Transverse colon (tissue), 4 donors: ENCODE measurements around the gene CAMTA1. TPM values are rescaled to one million over a fixed set of nuclear protein-coding genes. Genes with fewer than 3 reads are reported as not detected.

Experiments
- DNase-seq: peaks from one replicate; pipeline ENCODE4 v3.0.0-alpha.2; 2019
- H3K27ac ChIP-seq, 4 donors: fragments of 200-600 bp; sonication (generic); 2 replicates each; pipeline ENCODE4 v1.5.1; 2016 to 2018; ENCODE audit warnings: inconsistent platforms in 4 of 4
- H3K27me3 ChIP-seq: fragments of 200-600 bp; sonication (generic); 2 replicates; pipeline ENCODE4 v1.5.1; 2017; ENCODE audit warnings: inconsistent platforms
- H3K36me3 ChIP-seq, 4 donors: fragments of 200-600 bp; sonication (generic); 2 replicates each; pipeline ENCODE4 v1.5.1; 2017 to 2019; ENCODE audit warnings: inconsistent platforms in 4 of 4
- H3K4me1 ChIP-seq, 4 donors: fragments of 200-600 bp; sonication (generic); 2 replicates each; pipeline ENCODE4 v1.5.1; 2017 to 2020; ENCODE audit warnings: inconsistent platforms in 4 of 4
- H3K4me3 ChIP-seq, 4 donors: fragments of 200-600 bp; sonication (generic); 1 replicate in 1 of 4; 2 replicates in 3 of 4; pipeline versions ENCODE4 v1.5.1 to v1.6.1; 2017 to 2019; ENCODE audit warnings: inconsistent platforms in 4 of 4
- H3K9me3 ChIP-seq, 2 donors: fragments of 200-600 bp; sonication (generic); 2 replicates each; pipeline ENCODE4 v1.5.1; 2017 to 2019; ENCODE audit warnings: inconsistent platforms in 2 of 2
- EP300 ChIP-seq: sonication (generic); formaldehyde crosslinking; IDR thresholded peaks from one replicate; pipeline ENCODE4 v1.6.1; 2017; ENCODE audit warnings: antibody characterized with exemption, low read depth
- POLR2A ChIP-seq: fragments of 450-650 bp; IDR thresholded peaks from one replicate; pipeline ENCODE4 v1.6.1; 2016; ENCODE audit warnings: antibody characterized with exemption, mild to moderate bottlenecking, moderate library complexity
- POLR2AphosphoS5 ChIP-seq, 3 donors: sonication (generic); formaldehyde crosslinking; IDR thresholded peaks; one replicate each; pipeline ENCODE4 v1.6.1; 2016; ENCODE audit warnings: antibody characterized with exemption in 3 of 3
- WGBS, 2 donors: methylation state at CpG; one replicate each; pipeline ENCODE4 v1.1.5; 2018; ENCODE audit warnings: low coverage in 1 of 2; 5-methylcytosine and 5-hydroxymethylcytosine counted together
- in situ Hi-C, 4 donors: fragments of 200-750 bp; cut with MboI; loops; one replicate each; pipeline versions ENCODE4 v1.15.0 to v1.15.1; 2017; ENCODE audit warnings: low sequenced_read_pairs in 3 of 4, low pct_ligation_motif_present in 1 of 4, low pct_unique_long_range_greater_than_20kb in 1 of 4
- intact Hi-C: fragments of 100-400 bp; cut with DNase I; formaldehyde crosslinking; loops from one replicate; pipeline ENCODE4 v1.15.1; 2023; ENCODE audit warnings: low total_unique reads
- total RNA-seq, 4 donors: library from RNA; depleted of rRNA; stranded (reverse); fragments of >200 nt; gene quantifications; one replicate each; pipeline ENCODE4 v1.1.0, GENCODE V29; 2016
- TF ChIP-seq, protein P1 (sequence below), 5 experiments: fragments of 200-600 bp in 3 of 5; fragments of 450-650 bp in 2 of 5; sonication (generic) in 3 of 5; IDR thresholded peaks; 1 replicate in 2 of 5; 2 replicates in 3 of 5; pipeline ENCODE4 v1.5.1; 2016 to 2017; ENCODE audit warnings: antibody characterized with exemption in 5 of 5, inconsistent platforms in 3 of 5, mild to moderate bottlenecking in 2 of 5, moderate library complexity in 1 of 5

Gene CAMTA1
- total RNA-seq, 4 donors from 2014 or later = 93.8 to 268 (median 130) TPM

DNA sequence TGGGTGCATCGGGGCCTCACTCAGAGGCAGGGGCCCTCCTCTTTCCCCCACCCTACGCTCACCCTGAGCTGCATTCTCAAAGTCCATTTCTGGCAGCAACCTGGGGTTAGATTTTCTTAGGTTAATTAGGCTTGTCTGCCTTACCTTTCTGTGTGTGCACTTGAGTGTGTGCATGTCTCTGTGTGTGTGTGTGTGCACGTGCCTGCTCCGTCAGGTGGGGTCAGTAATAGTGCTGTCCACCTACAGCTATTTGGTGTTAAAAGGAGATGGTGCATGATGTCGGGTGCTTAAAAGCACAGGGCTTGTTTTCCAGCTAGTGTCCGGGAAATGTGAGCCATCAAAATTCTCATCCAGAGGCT lies 257.9 kb downstream of the CAMTA1 start:
- no peak overlapping the region for H3K4me3 ChIP-seq
- no peaks in the 10 kb centered on the region for H3K4me1 ChIP-seq
- H3K27me3 ChIP-seq = peaks cover 14% of the 10 kb centered on the region
- intact Hi-C loops = loop anchor here (10.0 kb wide), 1 partner anchor 602 kb away; no protein-coding TSS in a partner anchor
- H3K36me3 ChIP-seq = no peaks in the 10 kb centered on the region
- in situ Hi-C loops = loop anchor here in 2 of 4 donors (25.0 kb wide), 1 partner anchor 594 kb away; no protein-coding TSS in a partner anchor
- WGBS, 2 donors = 67% methylated on average over 5 of the region's 6 CpGs; no CpG with 5 or more reads in 1 of the 2 donors
- no peak for DNase-seq
- no peak overlapping the region for H3K27ac ChIP-seq
- TF ChIP-seq EP300 (no peak), POLR2AphosphoS5 (IDR thresholded peaks at IDR 0.05) (no peak), POLR2A (no peak)
- TF ChIP-seq, protein P1, sequence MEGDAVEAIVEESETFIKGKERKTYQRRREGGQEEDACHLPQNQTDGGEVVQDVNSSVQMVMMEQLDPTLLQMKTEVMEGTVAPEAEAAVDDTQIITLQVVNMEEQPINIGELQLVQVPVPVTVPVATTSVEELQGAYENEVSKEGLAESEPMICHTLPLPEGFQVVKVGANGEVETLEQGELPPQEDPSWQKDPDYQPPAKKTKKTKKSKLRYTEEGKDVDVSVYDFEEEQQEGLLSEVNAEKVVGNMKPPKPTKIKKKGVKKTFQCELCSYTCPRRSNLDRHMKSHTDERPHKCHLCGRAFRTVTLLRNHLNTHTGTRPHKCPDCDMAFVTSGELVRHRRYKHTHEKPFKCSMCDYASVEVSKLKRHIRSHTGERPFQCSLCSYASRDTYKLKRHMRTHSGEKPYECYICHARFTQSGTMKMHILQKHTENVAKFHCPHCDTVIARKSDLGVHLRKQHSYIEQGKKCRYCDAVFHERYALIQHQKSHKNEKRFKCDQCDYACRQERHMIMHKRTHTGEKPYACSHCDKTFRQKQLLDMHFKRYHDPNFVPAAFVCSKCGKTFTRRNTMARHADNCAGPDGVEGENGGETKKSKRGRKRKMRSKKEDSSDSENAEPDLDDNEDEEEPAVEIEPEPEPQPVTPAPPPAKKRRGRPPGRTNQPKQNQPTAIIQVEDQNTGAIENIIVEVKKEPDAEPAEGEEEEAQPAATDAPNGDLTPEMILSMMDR (IDR thresholded peaks at IDR 0.05) = no peak
- H3K9me3 ChIP-seq = no peaks in the 10 kb centered on the region

DNA sequence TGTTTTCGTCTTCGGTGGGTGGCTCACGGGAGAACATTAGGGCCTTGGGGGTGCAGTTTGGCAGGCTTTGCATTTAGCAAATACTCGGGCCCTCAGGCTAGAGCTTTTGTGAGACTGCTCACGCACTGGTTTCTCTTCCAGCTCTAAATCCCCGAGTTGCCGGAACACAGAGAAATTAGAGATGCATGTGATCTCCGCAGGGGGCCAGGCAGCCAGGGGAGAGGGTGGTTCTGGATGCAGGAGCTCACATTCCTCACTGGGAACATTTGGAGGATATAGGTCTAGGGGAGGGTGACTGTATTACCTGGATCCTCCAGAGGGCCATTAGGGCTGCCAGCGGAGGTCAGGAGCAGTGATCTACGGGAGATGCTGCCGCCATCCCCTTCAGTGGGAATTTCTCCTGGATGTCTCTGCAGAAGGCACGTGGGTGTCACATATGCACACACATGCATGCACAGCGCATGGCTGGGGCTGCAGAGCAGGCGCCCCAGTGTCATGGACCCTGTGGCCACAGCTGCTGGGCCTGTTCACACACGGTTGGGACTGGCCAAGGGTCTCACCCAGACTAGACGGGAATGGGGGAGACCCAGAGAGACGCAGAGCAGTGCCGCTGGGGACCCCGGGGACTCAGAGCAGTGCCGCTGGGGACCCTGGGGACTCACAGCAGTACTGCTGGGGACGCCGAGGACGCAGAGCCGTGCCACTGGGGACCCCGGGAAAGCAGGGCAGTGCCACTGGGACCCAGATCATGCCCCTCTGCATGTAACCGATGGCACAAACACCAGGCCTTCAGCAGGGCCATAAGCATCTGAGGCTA lies 258.7 kb downstream of the CAMTA1 start:
- intact Hi-C loops (loop anchor here (10.0 kb wide), 1 partner anchor 601 kb away; no protein-coding TSS in a partner anchor), in situ Hi-C loops (loop anchor here in 2 of 4 donors (25.0 kb wide), 1 partner anchor 593 kb away; no protein-coding TSS in a partner anchor)
- Histone ChIP-seq H3K27me3 (peaks cover 14% of the 10 kb centered on the region), H3K4me1 (no peaks in the 10 kb centered on the region), H3K9me3 (no peaks in the 10 kb centered on the region), H3K27ac (no peak overlapping the region), H3K36me3 (no peaks in the 10 kb centered on the region), H3K4me3 (no peak overlapping the region)
- no peak for DNase-seq
- 86 to 88% methylated on average over 5 to 26 of the region's 26 CpGs for WGBS, 2 donors
- TF ChIP-seq POLR2AphosphoS5 (IDR thresholded peaks at IDR 0.05) = no peak
- no peak for TF ChIP-seq POLR2A
- no peak for TF ChIP-seq EP300
- TF ChIP-seq, protein P1 (IDR thresholded peaks at IDR 0.05) = no peak

DNA sequence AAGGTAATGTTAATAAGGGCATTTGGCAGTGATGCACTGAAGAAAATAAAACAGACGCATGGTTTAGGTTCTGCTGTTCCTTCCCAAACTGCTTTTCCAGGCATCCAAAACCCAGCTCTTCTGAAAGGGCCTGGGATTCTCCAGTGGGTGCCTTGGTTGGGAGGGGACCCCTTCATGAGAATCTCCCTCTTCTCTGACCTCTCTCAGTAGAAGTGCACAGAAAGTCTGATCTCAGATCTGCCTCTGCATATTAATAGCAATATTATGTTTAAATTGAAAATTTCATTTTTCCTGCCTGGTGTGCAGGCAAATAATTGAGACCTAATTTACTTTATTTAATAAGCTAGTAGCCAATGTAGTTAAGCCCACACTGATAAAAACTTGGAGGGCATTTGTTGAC lies 260.6 kb downstream of the CAMTA1 start:
- no peaks in the 10 kb centered on the region for H3K4me1 ChIP-seq
- TF ChIP-seq, protein P1 (IDR thresholded peaks at IDR 0.05) = no peak
- TF ChIP-seq EP300 (no peak), POLR2AphosphoS5 (IDR thresholded peaks at IDR 0.05) (no peak), POLR2A (no peak)
- in situ Hi-C loops (loop anchor here in 2 of 4 donors (25.0 kb wide), 1 partner anchor 591 kb away; no protein-coding TSS in a partner anchor), intact Hi-C loops (loop anchor here (10.0 kb wide), 1 partner anchor 599 kb away; no protein-coding TSS in a partner anchor)
- DNase-seq = no peak
- no peaks in the 10 kb centered on the region for H3K9me3 ChIP-seq
- H3K27ac ChIP-seq = no peak overlapping the region
- 60 to 92% methylated on average over 1 of the region's 1 CpG for WGBS, 2 donors
- H3K27me3 ChIP-seq = peaks cover 14% of the 10 kb centered on the region
- H3K36me3 ChIP-seq = no peaks in the 10 kb centered on the region
- no peak overlapping the region for H3K4me3 ChIP-seq

DNA sequence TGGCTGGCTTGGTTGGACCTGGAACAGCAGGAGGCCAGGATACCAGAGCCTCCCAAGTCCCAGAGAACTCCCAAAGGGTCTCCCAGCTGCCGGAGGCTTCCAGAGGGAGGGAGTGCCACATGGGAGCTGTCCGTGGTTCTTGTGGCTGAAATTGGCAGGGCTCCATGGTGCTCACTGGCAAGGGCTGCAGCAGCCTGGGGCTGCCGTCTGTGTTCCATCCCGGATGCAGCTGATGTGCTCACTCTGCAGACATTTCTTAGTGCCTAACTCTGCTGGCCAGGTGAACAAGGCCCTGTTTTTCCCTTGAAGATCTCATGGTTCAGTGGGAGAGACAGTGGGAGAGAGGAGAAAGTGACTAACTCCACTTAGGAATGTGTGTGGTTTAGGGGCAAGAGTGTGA lies 261.1 kb downstream of the CAMTA1 start:
- H3K36me3 ChIP-seq = no peaks in the 10 kb centered on the region
- H3K9me3 ChIP-seq = no peaks in the 10 kb centered on the region
- peaks cover 14% of the 10 kb centered on the region for H3K27me3 ChIP-seq
- WGBS, 2 donors = 10% methylated on average over 4 of the region's 4 CpGs; no CpG with 5 or more reads in 1 of the 2 donors
- in situ Hi-C loops (loop anchor here in 2 of 4 donors (25.0 kb wide), 1 partner anchor 591 kb away; no protein-coding TSS in a partner anchor), intact Hi-C loops (loop anchor here (10.0 kb wide), 1 partner anchor 598 kb away; no protein-coding TSS in a partner anchor)
- no peak overlapping the region for H3K27ac ChIP-seq
- H3K4me1 ChIP-seq = no peaks in the 10 kb centered on the region
- DNase-seq = no peak
- H3K4me3 ChIP-seq = no peak overlapping the region
- TF ChIP-seq EP300 (no peak), POLR2AphosphoS5 (IDR thresholded peaks at IDR 0.05) (no peak), POLR2A (no peak)
- TF ChIP-seq, protein P1 (IDR thresholded peaks at IDR 0.05) = no peak
